Activated naive CD4-positive, alpha-beta T cell treated with anti-CD3 and anti-CD28 coated beads, Interleukin-2, amount 10 ng/mL, durations not matched to agents 7 days and 5 days (primary cell): ENCODE measurements around the gene SERPINA5.
A peak's percentile ranks its signal among the peaks of the same experiment; 100 is the strongest.

Experiments
- CTCF ChIA-PET: fragments of 350-600 bp; sonication (Branson Sonifier 250); formaldehyde crosslinking; loops from one replicate; lab custom pipeline; 2021; ENCODE audit warnings: antibody characterized with exemption; lab: Charles Lee
- DNase-seq: peaks from one replicate; pipeline ENCODE4 v3.0.0-alpha.2; 2020
- H3K27ac Mint-ChIP-seq: one replicate; pipeline ENCODE4 v1.8.0; 2021; ENCODE audit warnings: mild to moderate bottlenecking, moderate library complexity, mixed read lengths
- H3K27me3 Mint-ChIP-seq: one replicate; pipeline ENCODE4 v1.8.0; 2021; ENCODE audit warnings: mild to moderate bottlenecking, mixed read lengths
- H3K36me3 Mint-ChIP-seq: one replicate; pipeline ENCODE4 v1.8.0; 2021; ENCODE audit warnings: mixed read lengths
- H3K4me1 Mint-ChIP-seq: one replicate; pipeline ENCODE4 v1.8.0; 2021; ENCODE audit warnings: mixed read lengths
- H3K4me3 Mint-ChIP-seq: one replicate; pipeline ENCODE4 v1.8.0; 2021; ENCODE audit warnings: mild to moderate bottlenecking, moderate library complexity, mixed read lengths
- H3K9me3 Mint-ChIP-seq: one replicate; pipeline ENCODE4 v1.8.0; 2021; ENCODE audit warnings: mixed read lengths

SERPINA5 gene

GRCh38 chr14:94545131-94545841 lies 35.9 kb upstream of the SERPINA5 start:
- no peak overlapping the region for H3K27ac Mint-ChIP-seq
- no peak for DNase-seq
- no peaks in the 10 kb centered on the region for H3K4me1 Mint-ChIP-seq
- H3K36me3 Mint-ChIP-seq = no peaks in the 10 kb centered on the region
- H3K27me3 Mint-ChIP-seq = peaks cover 10% of the 10 kb centered on the region
- CTCF ChIA-PET = no interaction called here
- no peak overlapping the region for H3K4me3 Mint-ChIP-seq
- no peaks in the 10 kb centered on the region for H3K9me3 Mint-ChIP-seq

- Mint-ChIP-seq H3K27ac (no peak overlapping the region), H3K27me3 (peaks cover 10% of the 10 kb centered on the region), H3K4me1 (no peaks in the 10 kb centered on the region), H3K36me3 (no peaks in the 10 kb centered on the region), H3K4me3 (no peak overlapping the region), H3K9me3 (no peaks in the 10 kb centered on the region)
- no peak for DNase-seq
- CTCF ChIA-PET = no interaction called here
These were observed 34.0 kb upstream of the SERPINA5 start for GRCh38 chr14:94547151-94547680.

- no peak overlapping the region for H3K27ac Mint-ChIP-seq
These were observed 33.5 kb upstream of the SERPINA5 start for GRCh38 chr14:94547726-94548125.

GRCh38 chr14:94548131-94548998 lies 32.9 kb upstream of the SERPINA5 start:
- Mint-ChIP-seq H3K27ac (no peak overlapping the region), H3K4me3 (no peak overlapping the region), H3K27me3 (peaks cover 10% of the 10 kb centered on the region), H3K9me3 (no peaks in the 10 kb centered on the region), H3K36me3 (no peaks in the 10 kb centered on the region), H3K4me1 (no peaks in the 10 kb centered on the region)
- CTCF ChIA-PET = interaction anchor here (0.5 to 1.7 kb wide), 12 partner anchors 9 to 880 kb away, joined by 3 to 21 read pairs (median 4); no protein-coding TSS in a partner anchor
- no peak for DNase-seq

More at GRCh38 chr14:94547726-94548125, 33.5 kb upstream of the SERPINA5 start:
- no peaks in the 10 kb centered on the region for H3K36me3 Mint-ChIP-seq
- no peaks in the 10 kb centered on the region for H3K4me1 Mint-ChIP-seq
- H3K27me3 Mint-ChIP-seq = peaks cover 10% of the 10 kb centered on the region
- CTCF ChIA-PET = no interaction called here
- no peak overlapping the region for H3K4me3 Mint-ChIP-seq
- H3K9me3 Mint-ChIP-seq = no peaks in the 10 kb centered on the region
- DNase-seq = no peak

GRCh38 chr14:94548999-94549985 lies 31.9 kb upstream of the SERPINA5 start:
- H3K36me3 Mint-ChIP-seq = no peaks in the 10 kb centered on the region
- no peaks in the 10 kb centered on the region for H3K9me3 Mint-ChIP-seq
- H3K27me3 Mint-ChIP-seq = peaks cover 10% of the 10 kb centered on the region
- no peaks in the 10 kb centered on the region for H3K4me1 Mint-ChIP-seq
- DNase-seq = peak; percentile 67
- CTCF ChIA-PET = interaction anchor here (0.5 to 1.8 kb wide), 14 partner anchors 9 to 881 kb away, joined by 3 to 21 read pairs (median 4); partner anchors contain the start of gene SERPINA4
- H3K4me3 Mint-ChIP-seq = no peak overlapping the region
- no peak overlapping the region for H3K27ac Mint-ChIP-seq

- no peak overlapping the region for H3K4me3 Mint-ChIP-seq
- CTCF ChIA-PET = interaction anchor here (1.2 to 1.8 kb wide), 2 partner anchors 116 to 417 kb away, joined by 3 to 7 read pairs; no protein-coding TSS in a partner anchor
- H3K4me1 Mint-ChIP-seq = no peaks in the 10 kb centered on the region
- H3K27me3 Mint-ChIP-seq = peaks cover 10% of the 10 kb centered on the region
- no peaks in the 10 kb centered on the region for H3K36me3 Mint-ChIP-seq
- no peaks in the 10 kb centered on the region for H3K9me3 Mint-ChIP-seq
- no peak overlapping the region for H3K27ac Mint-ChIP-seq
- DNase-seq = no peak
These were observed 31.2 kb upstream of the SERPINA5 start for GRCh38 chr14:94550041-94550440.

- Mint-ChIP-seq H3K9me3 (peaks cover 3% of the 10 kb centered on the region), H3K36me3 (no peaks in the 10 kb centered on the region), H3K4me1 (no peaks in the 10 kb centered on the region), H3K27ac (no peak overlapping the region), H3K27me3 (peaks cover 5% of the 10 kb centered on the region), H3K4me3 (no peak overlapping the region)
- no peak for DNase-seq
- CTCF ChIA-PET = no interaction called here
These were observed 25.2 kb upstream of the SERPINA5 start for GRCh38 chr14:94555991-94556390.

- Mint-ChIP-seq H3K36me3 (no peaks in the 10 kb centered on the region), H3K9me3 (peaks cover 3% of the 10 kb centered on the region), H3K4me1 (no peaks in the 10 kb centered on the region), H3K27ac (no peak overlapping the region), H3K27me3 (peaks cover 5% of the 10 kb centered on the region), H3K4me3 (no peak overlapping the region)
- CTCF ChIA-PET = no interaction called here
- no peak for DNase-seq
These were observed 23.9 kb upstream of the SERPINA5 start for GRCh38 chr14:94557327-94557726.

GRCh38 chr14:94558842-94559241 lies 22.4 kb upstream of the SERPINA5 start:
- Mint-ChIP-seq H3K27me3 (peaks cover 5% of the 10 kb centered on the region), H3K4me3 (no peak overlapping the region), H3K4me1 (no peaks in the 10 kb centered on the region), H3K27ac (no peak overlapping the region), H3K9me3 (peaks cover 3% of the 10 kb centered on the region), H3K36me3 (no peaks in the 10 kb centered on the region)
- DNase-seq = no peak
- CTCF ChIA-PET = no interaction called here

- Mint-ChIP-seq H3K4me3 (no peak overlapping the region), H3K27me3 (peaks cover 5% of the 10 kb centered on the region), H3K27ac (no peak overlapping the region), H3K4me1 (no peaks in the 10 kb centered on the region), H3K36me3 (no peaks in the 10 kb centered on the region), H3K9me3 (peaks cover 3% of the 10 kb centered on the region)
- CTCF ChIA-PET = no interaction called here
- DNase-seq = no peak
These were observed 21.5 kb upstream of the SERPINA5 start for GRCh38 chr14:94559638-94560290.

GRCh38 chr14:94560291-94560665 lies 20.9 kb upstream of the SERPINA5 start:
- Mint-ChIP-seq H3K36me3 (no peaks in the 10 kb centered on the region), H3K9me3 (peaks cover 3% of the 10 kb centered on the region), H3K4me1 (no peaks in the 10 kb centered on the region), H3K27me3 (peaks cover 5% of the 10 kb centered on the region), H3K4me3 (no peak overlapping the region), H3K27ac (no peak overlapping the region)
- DNase-seq = no peak
- CTCF ChIA-PET = no interaction called here

- no peak for DNase-seq
- peaks cover 5% of the 10 kb centered on the region for H3K27me3 Mint-ChIP-seq
- no peak within 1 kb of the TSS for H3K4me3 Mint-ChIP-seq
- no peak within 1 kb of the TSS for H3K27ac Mint-ChIP-seq
- no peaks in the 10 kb centered on the region for H3K36me3 Mint-ChIP-seq
- CTCF ChIA-PET = interaction anchor here (1.5 kb wide), 1 partner anchor 12 kb away, joined by 3 read pairs; no protein-coding TSS in a partner anchor
- no peaks in the 10 kb centered on the region for H3K4me1 Mint-ChIP-seq
- H3K9me3 Mint-ChIP-seq = peaks cover 3% of the 10 kb centered on the region
These were observed 20.2 kb upstream of the SERPINA5 start, which contains the start of gene SERPINA4 for GRCh38 chr14:94560751-94561655. SERPINA4 (plus strand) TSS chr14:94561442; CDS start chr14:94563483, 2,041 bp downstream.
